ENCODE measurements around the gene PSMB1. TPM values are rescaled to one million over a fixed set of nuclear protein-coding genes. Genes with fewer than 3 reads are reported as not detected.

The PSMB1 gene
- total RNA-seq, 1 experiment from 2014 or later, result 282 TPM

GRCh38 chr6:170487707-170488329, 65.3 kb downstream of the PSMB1 start (continued):
- TF ChIP-seq POLR2AphosphoS5 (IDR thresholded peaks at IDR 0.05; ENCODE audit: low read depth, low read length) (no peak), CEBPB (IDR thresholded peaks at IDR 0.05; ENCODE audit: low read depth) (no peak), ZFX (IDR thresholded peaks at IDR 0.05) (no peak), POLR2A (IDR thresholded peaks at IDR 0.05; ENCODE audit: borderline replicate concordance, extremely low read depth, insufficient read depth, insufficient read length) (no peak), ELF1 (IDR thresholded peaks at IDR 0.05; ENCODE audit: borderline replicate concordance, low read depth) (no peak), SRF (IDR thresholded peaks at IDR 0.05; ENCODE audit: low read depth) (no peak)

GRCh38 chr6:170485159-170485558, 67.9 kb downstream of the PSMB1 start:
- H3K27me3 ChIP-seq (ENCODE audit: insufficient read depth, low read length), result no peaks in the 10 kb centered on the region
- no peak overlapping the region for H2AFZ ChIP-seq (ENCODE audit: low read depth, low read length, poor library complexity, severe bottlenecking)
- ChIA-PET CTCF (no interaction called here), POLR2A (no interaction called here), RAD21 (ENCODE audit: low non-redundant PET in 1 of 2, low total read pairs in 2 of 2, uncharacterized antibody in 2 of 2, unreplicated experiment in 2 of 2) (no interaction called here)
- no peaks in the 10 kb centered on the region for H4K20me1 ChIP-seq (ENCODE audit: insufficient read depth)
- no peaks in the 10 kb centered on the region for H3K4me1 ChIP-seq (ENCODE audit: control insufficient read depth in 1 of 2, insufficient read depth in 2 of 2, low read length in 2 of 2)
- no peak overlapping the region for H3K4me3 ChIP-seq (replicated peaks in 1 of 2; ENCODE audit: low read depth in 1 of 2, low read length in 2 of 2)
- H3K9ac ChIP-seq (ENCODE audit: low read length), result no peak overlapping the region
- no peaks in the 10 kb centered on the region for H3K36me3 ChIP-seq (ENCODE audit: control insufficient read depth in 1 of 2, insufficient read depth in 2 of 2, low read length in 2 of 2)
- BruUV-seq (replicated peaks), result no TSS peak
- H3K27ac ChIP-seq (ENCODE audit: low read depth, low read length), result no peak overlapping the region
- no peaks in the 10 kb centered on the region for H3K9me2 ChIP-seq (ENCODE audit: insufficient read depth)
- intact Hi-C loops (cut with micrococcal nuclease), result no loop called here
- ATAC-seq (no peak), DNase-seq (ENCODE audit: low read depth, low spot score) (no peak)
- no peak overlapping the region for H3K4me2 ChIP-seq (ENCODE audit: low read length)
- no peaks in the 10 kb centered on the region for H3K9me3 ChIP-seq (ENCODE audit: control insufficient read depth in 1 of 2, insufficient read depth in 1 of 2, low read depth in 1 of 2, low read length in 2 of 2)
- H3K79me2 ChIP-seq (ENCODE audit: insufficient read depth, low read length), result no peaks in the 10 kb centered on the region
- TF ChIP-seq YY1 (IDR thresholded peaks at IDR 0.05; ENCODE audit: extremely low read depth, insufficient replicate concordance, low read depth, low read length) (no peak), ZFX (IDR thresholded peaks at IDR 0.05) (no peak), ZBTB33 (IDR thresholded peaks at IDR 0.05; ENCODE audit: extremely low read depth, insufficient replicate concordance, low read length) (no peak), SIN3A (IDR thresholded peaks at IDR 0.05; ENCODE audit: low read depth) (no peak), CTCF (IDR thresholded peaks at IDR 0.05 in 2 of 3, conservative IDR thresholded peaks at IDR 0.05 in 1 of 3; ENCODE audit: borderline replicate concordance in 1 of 3, insufficient read depth in 1 of 3, low read depth in 2 of 3, low read length in 2 of 3) (no peak), ELF1 (IDR thresholded peaks at IDR 0.05; ENCODE audit: borderline replicate concordance, low read depth) (no peak)

Other genes starting within 250 kb of the PSMB1 start
- gene FAM120B, start 246.5 kb downstream of the PSMB1 start, total RNA-seq (2021; ENCODE audit: unreplicated experiment), result 25.2 TPM
- gene TBP, start 1.1 kb upstream of the PSMB1 start, total RNA-seq (2021; ENCODE audit: unreplicated experiment), result 22.7 TPM
- 127 TPM for gene PDCD2, start 31.3 kb upstream of the PSMB1 start, total RNA-seq (2021; ENCODE audit: unreplicated experiment)

Measured in HCT116 (cell line).